Measurements from ENCODE around the gene FBXO38.

DNA sequence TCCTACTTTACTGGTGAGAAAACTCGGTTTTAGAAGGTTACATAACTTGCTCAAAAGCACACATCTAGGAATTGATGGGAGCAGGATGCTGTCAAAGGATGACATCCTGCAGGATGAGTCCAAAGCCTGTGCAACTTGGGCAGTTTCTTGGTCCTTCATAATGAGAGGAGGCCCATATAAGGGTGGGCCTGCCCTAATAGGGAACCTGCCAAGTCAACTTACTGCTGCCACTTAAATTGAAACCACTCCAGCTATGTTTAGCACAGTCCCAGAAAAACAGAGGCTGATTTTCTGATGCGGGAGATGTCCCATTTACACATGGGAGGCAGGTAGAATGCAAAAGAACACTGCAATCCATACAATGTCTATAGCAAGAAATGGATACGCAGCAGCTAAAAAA, 61.8 kb downstream of the FBXO38 start:
- TF ChIP-seq, protein P1, sequence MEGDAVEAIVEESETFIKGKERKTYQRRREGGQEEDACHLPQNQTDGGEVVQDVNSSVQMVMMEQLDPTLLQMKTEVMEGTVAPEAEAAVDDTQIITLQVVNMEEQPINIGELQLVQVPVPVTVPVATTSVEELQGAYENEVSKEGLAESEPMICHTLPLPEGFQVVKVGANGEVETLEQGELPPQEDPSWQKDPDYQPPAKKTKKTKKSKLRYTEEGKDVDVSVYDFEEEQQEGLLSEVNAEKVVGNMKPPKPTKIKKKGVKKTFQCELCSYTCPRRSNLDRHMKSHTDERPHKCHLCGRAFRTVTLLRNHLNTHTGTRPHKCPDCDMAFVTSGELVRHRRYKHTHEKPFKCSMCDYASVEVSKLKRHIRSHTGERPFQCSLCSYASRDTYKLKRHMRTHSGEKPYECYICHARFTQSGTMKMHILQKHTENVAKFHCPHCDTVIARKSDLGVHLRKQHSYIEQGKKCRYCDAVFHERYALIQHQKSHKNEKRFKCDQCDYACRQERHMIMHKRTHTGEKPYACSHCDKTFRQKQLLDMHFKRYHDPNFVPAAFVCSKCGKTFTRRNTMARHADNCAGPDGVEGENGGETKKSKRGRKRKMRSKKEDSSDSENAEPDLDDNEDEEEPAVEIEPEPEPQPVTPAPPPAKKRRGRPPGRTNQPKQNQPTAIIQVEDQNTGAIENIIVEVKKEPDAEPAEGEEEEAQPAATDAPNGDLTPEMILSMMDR (IDR thresholded peaks at IDR 0.05), result no peak
- no peak for TF ChIP-seq POLR2A (IDR thresholded peaks at IDR 0.05)
